ENCODE data around the gene ASIC4.

DNA sequence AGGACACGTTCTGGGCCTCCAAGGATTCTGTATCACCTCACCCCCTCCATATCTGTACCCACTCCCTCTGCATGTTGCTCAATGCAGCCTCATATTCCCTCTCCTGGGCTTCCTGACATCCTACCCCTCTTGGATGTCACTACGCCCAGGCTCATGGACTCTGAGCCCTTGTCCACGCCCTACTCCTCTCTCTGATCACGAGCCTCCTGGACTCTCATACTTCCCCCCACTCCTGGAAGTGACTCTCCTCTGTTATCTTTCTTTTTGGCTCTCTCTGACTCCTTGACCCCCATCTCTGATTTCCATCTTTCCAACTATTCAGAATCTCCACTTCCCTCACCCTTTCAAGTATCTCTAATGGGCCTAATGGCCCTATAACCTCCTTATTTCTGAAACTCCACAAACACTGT lies 31.7 kb downstream of the ASIC4 start:
- no peak for TF ChIP-seq EZH2phosphoT487 (conservative IDR thresholded peaks at IDR 0.05; ENCODE audit: low read length)
- TF ChIP-seq, protein P1, sequence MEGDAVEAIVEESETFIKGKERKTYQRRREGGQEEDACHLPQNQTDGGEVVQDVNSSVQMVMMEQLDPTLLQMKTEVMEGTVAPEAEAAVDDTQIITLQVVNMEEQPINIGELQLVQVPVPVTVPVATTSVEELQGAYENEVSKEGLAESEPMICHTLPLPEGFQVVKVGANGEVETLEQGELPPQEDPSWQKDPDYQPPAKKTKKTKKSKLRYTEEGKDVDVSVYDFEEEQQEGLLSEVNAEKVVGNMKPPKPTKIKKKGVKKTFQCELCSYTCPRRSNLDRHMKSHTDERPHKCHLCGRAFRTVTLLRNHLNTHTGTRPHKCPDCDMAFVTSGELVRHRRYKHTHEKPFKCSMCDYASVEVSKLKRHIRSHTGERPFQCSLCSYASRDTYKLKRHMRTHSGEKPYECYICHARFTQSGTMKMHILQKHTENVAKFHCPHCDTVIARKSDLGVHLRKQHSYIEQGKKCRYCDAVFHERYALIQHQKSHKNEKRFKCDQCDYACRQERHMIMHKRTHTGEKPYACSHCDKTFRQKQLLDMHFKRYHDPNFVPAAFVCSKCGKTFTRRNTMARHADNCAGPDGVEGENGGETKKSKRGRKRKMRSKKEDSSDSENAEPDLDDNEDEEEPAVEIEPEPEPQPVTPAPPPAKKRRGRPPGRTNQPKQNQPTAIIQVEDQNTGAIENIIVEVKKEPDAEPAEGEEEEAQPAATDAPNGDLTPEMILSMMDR (IDR thresholded peaks at IDR 0.05; ENCODE audit: insufficient read depth, low read length, poor library complexity, severe bottlenecking), result no peak
